ENCODE results near the gene AGO3.

GRCh38 chr1:35901235-35901634 lies 29.7 kb upstream of the AGO3 start:
- TF ChIP-seq JUN (IDR thresholded peaks at IDR 0.05; ENCODE audit: borderline replicate concordance, insufficient read depth, insufficient read length, low read depth) (no peak), CTCF (IDR thresholded peaks at IDR 0.05; ENCODE audit: extremely low read depth in 1 of 2, insufficient read depth in 1 of 2, low read depth in 1 of 2, low read length in 2 of 2) (no peak), POLR2A (IDR thresholded peaks at IDR 0.05; ENCODE audit: low read depth, low read length) (no peak), MAX (IDR thresholded peaks at IDR 0.05; ENCODE audit: insufficient read depth, insufficient read length) (no peak), EZH2 (IDR thresholded peaks at IDR 0.05; ENCODE audit: borderline replicate concordance, low read depth, low read length, severe bottlenecking) (no peak)

Data from endothelial cell of umbilical vein (primary cell).